ENCODE results near the gene ANKRD45.
"Not testable (repeated sequence)": the region's sequence is repeated elsewhere in the genome, so short reads cannot be mapped to it uniquely, and the experiment has no call there.

GRCh38 chr1:173642450-173643139 lies 27.1 kb downstream of the ANKRD45 start:
- TF ChIP-seq, protein P1, sequence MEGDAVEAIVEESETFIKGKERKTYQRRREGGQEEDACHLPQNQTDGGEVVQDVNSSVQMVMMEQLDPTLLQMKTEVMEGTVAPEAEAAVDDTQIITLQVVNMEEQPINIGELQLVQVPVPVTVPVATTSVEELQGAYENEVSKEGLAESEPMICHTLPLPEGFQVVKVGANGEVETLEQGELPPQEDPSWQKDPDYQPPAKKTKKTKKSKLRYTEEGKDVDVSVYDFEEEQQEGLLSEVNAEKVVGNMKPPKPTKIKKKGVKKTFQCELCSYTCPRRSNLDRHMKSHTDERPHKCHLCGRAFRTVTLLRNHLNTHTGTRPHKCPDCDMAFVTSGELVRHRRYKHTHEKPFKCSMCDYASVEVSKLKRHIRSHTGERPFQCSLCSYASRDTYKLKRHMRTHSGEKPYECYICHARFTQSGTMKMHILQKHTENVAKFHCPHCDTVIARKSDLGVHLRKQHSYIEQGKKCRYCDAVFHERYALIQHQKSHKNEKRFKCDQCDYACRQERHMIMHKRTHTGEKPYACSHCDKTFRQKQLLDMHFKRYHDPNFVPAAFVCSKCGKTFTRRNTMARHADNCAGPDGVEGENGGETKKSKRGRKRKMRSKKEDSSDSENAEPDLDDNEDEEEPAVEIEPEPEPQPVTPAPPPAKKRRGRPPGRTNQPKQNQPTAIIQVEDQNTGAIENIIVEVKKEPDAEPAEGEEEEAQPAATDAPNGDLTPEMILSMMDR (conservative IDR thresholded peaks at IDR 0.05 in 1 of 2, IDR thresholded peaks at IDR 0.05 in 1 of 2; ENCODE audit: extremely low read depth in 1 of 2, insufficient read depth in 1 of 2, low read depth in 1 of 2, low read length in 2 of 2) = not testable (repeated sequence)
- not testable (repeated sequence) for TF ChIP-seq EZH2 (IDR thresholded peaks at IDR 0.05; ENCODE audit: borderline replicate concordance, low read length)

Data from mammary epithelial cell (primary cell).